ENCODE data around the gene THEM4. TPM values are rescaled to one million over a fixed set of nuclear protein-coding genes. Genes with fewer than 3 reads are reported as not detected.

Gene THEM4
- total RNA-seq, 1 donor from 2014 or later = 21.7 TPM

DNA sequence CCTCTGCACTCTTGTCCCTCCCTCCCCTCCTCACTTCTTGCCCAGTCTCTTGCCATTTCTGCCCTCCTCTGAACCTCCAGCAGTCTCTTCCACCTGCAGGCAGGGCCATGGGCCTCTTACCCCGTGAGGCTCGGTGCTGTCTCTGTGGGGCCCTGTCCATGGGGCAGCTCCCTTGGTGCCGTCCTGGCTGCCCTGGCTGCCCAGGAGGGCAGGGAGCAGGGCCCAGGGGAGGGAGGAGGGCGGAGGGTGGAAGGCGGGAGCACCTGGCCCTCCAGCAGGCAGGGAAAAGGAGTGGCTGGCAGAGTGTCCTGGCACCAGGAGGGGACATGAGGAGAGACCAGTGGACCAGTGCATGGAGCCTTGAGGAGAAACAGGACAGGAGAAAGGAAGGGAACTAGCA, 77.7 kb downstream of the THEM4 start, which contains the start of gene RORC:
Gene RORC, minus strand, starts transcription at position 198 of the 400 bp plus-strand sequence. Its CDS starts 38 bp downstream, at position 160.
- no peak for DNase-seq (ENCODE audit: low read depth)
- TF ChIP-seq, protein P1, sequence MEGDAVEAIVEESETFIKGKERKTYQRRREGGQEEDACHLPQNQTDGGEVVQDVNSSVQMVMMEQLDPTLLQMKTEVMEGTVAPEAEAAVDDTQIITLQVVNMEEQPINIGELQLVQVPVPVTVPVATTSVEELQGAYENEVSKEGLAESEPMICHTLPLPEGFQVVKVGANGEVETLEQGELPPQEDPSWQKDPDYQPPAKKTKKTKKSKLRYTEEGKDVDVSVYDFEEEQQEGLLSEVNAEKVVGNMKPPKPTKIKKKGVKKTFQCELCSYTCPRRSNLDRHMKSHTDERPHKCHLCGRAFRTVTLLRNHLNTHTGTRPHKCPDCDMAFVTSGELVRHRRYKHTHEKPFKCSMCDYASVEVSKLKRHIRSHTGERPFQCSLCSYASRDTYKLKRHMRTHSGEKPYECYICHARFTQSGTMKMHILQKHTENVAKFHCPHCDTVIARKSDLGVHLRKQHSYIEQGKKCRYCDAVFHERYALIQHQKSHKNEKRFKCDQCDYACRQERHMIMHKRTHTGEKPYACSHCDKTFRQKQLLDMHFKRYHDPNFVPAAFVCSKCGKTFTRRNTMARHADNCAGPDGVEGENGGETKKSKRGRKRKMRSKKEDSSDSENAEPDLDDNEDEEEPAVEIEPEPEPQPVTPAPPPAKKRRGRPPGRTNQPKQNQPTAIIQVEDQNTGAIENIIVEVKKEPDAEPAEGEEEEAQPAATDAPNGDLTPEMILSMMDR (IDR thresholded peaks at IDR 0.05; ENCODE audit: insufficient read depth, low read length, poor library complexity, severe bottlenecking) = no peak
- no peak within 1 kb of the TSS for H3K4me3 ChIP-seq (ENCODE audit: low read depth, low read length)

DNA sequence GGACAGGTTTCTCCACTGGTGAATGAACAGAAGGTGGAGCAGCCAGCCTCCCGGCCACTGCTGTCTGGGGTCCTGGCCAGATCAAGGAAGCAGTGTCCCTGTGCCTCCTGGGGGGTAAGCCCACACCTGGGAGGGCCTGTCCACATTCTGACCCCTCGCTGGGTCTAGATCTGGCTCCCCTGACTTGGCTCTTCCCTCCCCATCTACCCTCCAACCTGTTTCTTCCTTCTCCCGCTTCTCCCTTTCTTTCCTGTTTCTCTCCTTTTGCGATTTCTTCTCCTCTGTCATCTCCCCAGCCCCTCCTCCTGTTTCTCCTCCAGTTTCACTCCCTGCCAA, 78.1 kb downstream of the THEM4 start:
- H3K27me3 ChIP-seq (ENCODE audit: control insufficient read depth, insufficient read depth, low read length) = no peaks in the 10 kb centered on the region
- no peak overlapping the region for H3K4me3 ChIP-seq (ENCODE audit: low read depth, low read length)
- no peaks in the 10 kb centered on the region for H3K36me3 ChIP-seq (ENCODE audit: control insufficient read depth, insufficient read depth, low read length)
- TF ChIP-seq, protein P1 (IDR thresholded peaks at IDR 0.05; ENCODE audit: insufficient read depth, low read length, poor library complexity, severe bottlenecking) = no peak
- DNase-seq (ENCODE audit: low read depth) = no peak

More for the DNA sequence above, 77.7 kb downstream of the THEM4 start, which contains the start of gene RORC:
- Histone ChIP-seq H3K36me3 (ENCODE audit: control insufficient read depth, insufficient read depth, low read length) (no peaks in the 10 kb centered on the region), H3K27me3 (ENCODE audit: control insufficient read depth, insufficient read depth, low read length) (no peaks in the 10 kb centered on the region)

DNA sequence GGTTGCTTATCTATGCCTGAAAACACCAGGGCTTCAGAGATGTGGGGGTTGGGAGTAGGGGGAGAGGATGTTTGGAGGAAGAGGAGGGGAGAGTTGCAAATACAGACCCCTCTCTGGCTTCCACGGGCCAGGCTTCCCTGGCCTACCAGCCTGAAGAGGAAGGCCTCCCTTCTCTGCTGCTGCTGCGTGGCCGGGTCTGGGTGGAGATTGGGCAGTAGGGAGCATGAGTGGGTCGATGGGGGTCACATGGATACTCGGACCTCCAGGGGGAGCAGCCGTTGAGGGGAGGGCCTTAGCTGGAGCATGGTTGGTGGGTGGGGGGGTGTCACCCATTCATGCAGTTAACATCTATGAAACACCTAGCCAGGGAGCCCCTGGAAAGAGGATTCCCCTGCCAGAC, 79.3 kb downstream of the THEM4 start:
- no peaks in the 10 kb centered on the region for H3K36me3 ChIP-seq (ENCODE audit: control insufficient read depth, insufficient read depth, low read length)
- TF ChIP-seq, protein P1 (IDR thresholded peaks at IDR 0.05; ENCODE audit: insufficient read depth, low read length, poor library complexity, severe bottlenecking) = no peak
- no peak for DNase-seq (ENCODE audit: low read depth)
- H3K27me3 ChIP-seq (ENCODE audit: control insufficient read depth, insufficient read depth, low read length) = no peaks in the 10 kb centered on the region
- no peak overlapping the region for H3K4me3 ChIP-seq (ENCODE audit: low read depth, low read length)

DNA sequence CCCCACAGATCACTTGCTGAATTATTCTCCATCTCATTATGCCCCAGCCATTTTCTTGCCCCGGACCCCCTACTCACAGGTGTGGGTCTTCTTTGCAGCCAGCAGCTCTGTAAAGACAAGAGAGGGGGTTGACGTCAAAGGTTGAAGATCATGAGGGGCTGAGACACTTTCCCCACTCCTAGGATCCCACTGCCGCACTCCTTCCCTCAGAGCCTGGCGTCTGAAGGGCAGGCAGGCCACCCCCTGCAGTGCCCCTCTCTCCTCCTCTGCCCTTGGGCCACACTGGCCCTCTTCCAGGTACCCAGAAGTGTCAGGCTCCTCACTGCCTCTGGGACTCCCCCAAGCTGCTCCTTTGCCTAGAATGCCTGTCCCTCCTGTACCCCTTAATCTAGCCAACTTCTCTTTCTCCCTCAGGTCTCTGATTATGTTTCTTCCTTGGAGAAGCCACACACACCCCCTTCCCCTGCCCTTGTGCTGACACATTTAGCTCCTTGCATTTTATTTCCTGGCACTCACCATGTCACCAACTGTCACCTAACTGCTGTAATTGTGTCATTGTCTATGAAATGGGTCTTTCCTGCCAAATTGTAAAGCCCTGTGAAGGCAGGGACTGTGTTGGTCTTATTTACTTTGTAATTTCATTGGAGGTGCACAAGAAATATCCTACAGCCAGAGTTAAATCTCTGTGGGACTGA, 79.8 kb downstream of the THEM4 start:
- Histone ChIP-seq H3K36me3 (ENCODE audit: control insufficient read depth, insufficient read depth, low read length) (no peaks in the 10 kb centered on the region), H3K4me3 (ENCODE audit: low read depth, low read length) (no peak overlapping the region), H3K27me3 (ENCODE audit: control insufficient read depth, insufficient read depth, low read length) (no peaks in the 10 kb centered on the region)
- DNase-seq (ENCODE audit: low read depth) = no peak
- TF ChIP-seq, protein P1 (IDR thresholded peaks at IDR 0.05; ENCODE audit: insufficient read depth, low read length, poor library complexity, severe bottlenecking) = no peak

DNA sequence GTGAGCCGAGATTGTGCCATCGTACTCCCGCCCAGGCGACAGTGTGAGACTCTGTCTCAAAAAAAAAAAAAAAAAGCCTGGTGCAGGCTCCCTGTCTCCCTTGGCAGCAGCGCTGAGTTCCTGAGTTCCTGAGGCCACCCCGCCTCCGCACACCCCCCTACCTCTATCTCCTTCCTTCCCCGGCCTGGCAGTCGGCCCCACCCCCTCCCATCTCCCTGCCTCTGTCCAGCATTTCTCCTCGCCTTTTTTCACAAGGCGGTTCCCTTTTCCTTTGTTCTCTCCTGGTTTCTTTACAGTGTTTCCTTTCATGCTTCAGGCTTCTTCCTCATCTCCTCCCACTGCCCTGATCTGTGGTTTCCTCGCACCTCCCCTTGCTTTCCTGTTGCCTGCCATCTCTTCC, 80.4 kb downstream of the THEM4 start:
- no peak overlapping the region for H3K4me3 ChIP-seq (ENCODE audit: low read depth, low read length)
- H3K36me3 ChIP-seq (ENCODE audit: control insufficient read depth, insufficient read depth, low read length) = no peaks in the 10 kb centered on the region
- DNase-seq (ENCODE audit: low read depth) = no peak
- TF ChIP-seq, protein P1 (IDR thresholded peaks at IDR 0.05; ENCODE audit: insufficient read depth, low read length, poor library complexity, severe bottlenecking) = no peak
- H3K27me3 ChIP-seq (ENCODE audit: control insufficient read depth, insufficient read depth, low read length) = no peaks in the 10 kb centered on the region

GRCh38 chr1:151827853-151828252, 81.5 kb downstream of the THEM4 start:
- H3K4me3 ChIP-seq (ENCODE audit: low read depth, low read length) = no peak overlapping the region
- DNase-seq (ENCODE audit: low read depth) = no peak
- H3K36me3 ChIP-seq (ENCODE audit: control insufficient read depth, insufficient read depth, low read length) = no peaks in the 10 kb centered on the region
- no peaks in the 10 kb centered on the region for H3K27me3 ChIP-seq (ENCODE audit: control insufficient read depth, insufficient read depth, low read length)
- TF ChIP-seq, protein P1 (IDR thresholded peaks at IDR 0.05; ENCODE audit: insufficient read depth, low read length, poor library complexity, severe bottlenecking) = no peak
